H1 (cell line): ENCODE data around the gene KLHL30. TPM values are rescaled to one million over a fixed set of nuclear protein-coding genes. Genes with fewer than 3 reads are reported as not detected.

Experiments used
- CTCF ChIA-PET: fragments of 300-600 bp; sonication (Branson Sonifier 250); formaldehyde crosslinking; loops from one replicate; lab custom pipeline; 2021; ENCODE audit not compliant: partially characterized antibody; lab: Charles Lee
- POLR2A ChIA-PET: fragments of 300-600 bp; sonication (Branson Sonifier 250); formaldehyde crosslinking; loops from one replicate; lab custom pipeline; 2021; ENCODE audit warnings: inconsistent platforms; ENCODE audit not compliant: partially characterized antibody; lab: Charles Lee
- DNase-seq, 2 experiments: peaks; one replicate each; pipeline versions ENCODE4 v3.0.0 to v3.0.0-alpha.2; 2010 to 2022; ENCODE audit warnings: low spot score in 2 of 2, low read depth in 1 of 2, mixed read lengths in 1 of 2
- FAIRE-seq: peaks from 2 replicates; lab custom pipeline; 2011; peaks lifted over from hg19 to GRCh38; lab: Jason Lieb, UNC
- H2AFZ ChIP-seq: 2 replicates; pipeline ENCODE4 v1.8.1; 2012; ENCODE audit warnings: low read length, inconsistent platforms
- H2AK5ac ChIP-seq: 2 replicates; pipeline ENCODE4 v1.6.1; 2013; ENCODE audit warnings: low read depth, low read length
- H2BK120ac ChIP-seq: replicated peaks from 2 replicates; pipeline ENCODE3; 2013; ENCODE audit warnings: low read depth, low read length, inconsistent platforms
- H2BK12ac ChIP-seq: 2 replicates; pipeline ENCODE4 v1.6.1; 2013; ENCODE audit warnings: low read depth, low read length
- H2BK15ac ChIP-seq: 2 replicates; pipeline ENCODE4 v1.6.1; 2013; ENCODE audit warnings: low read length
- H2BK20ac ChIP-seq: 2 replicates; pipeline ENCODE4 v1.6.1; 2013; ENCODE audit warnings: low read length
- H2BK5ac ChIP-seq: 2 replicates; pipeline ENCODE4 v1.6.1; 2013; ENCODE audit warnings: low read depth, low read length
- H3K14ac ChIP-seq: 2 replicates; pipeline ENCODE4 v1.6.1; 2013; ENCODE audit warnings: inconsistent platforms; ENCODE audit not compliant: insufficient read length
- H3K18ac ChIP-seq: 2 replicates; pipeline ENCODE4 v1.6.1; 2013; ENCODE audit warnings: low read length; ENCODE audit errors: extremely low read depth
- H3K23ac ChIP-seq: 2 replicates; pipeline ENCODE4 v1.6.1; 2013; ENCODE audit warnings: inconsistent platforms; ENCODE audit not compliant: insufficient read length
- H3K23me2 ChIP-seq: 2 replicates; pipeline ENCODE4 v1.6.1; 2013; ENCODE audit warnings: low read depth, low read length
- H3K27ac ChIP-seq: 2 replicates; pipeline ENCODE4 v1.6.1; 2011; ENCODE audit warnings: low read depth, low read length, inconsistent platforms
- H3K27me3 ChIP-seq, 4 experiments: replicated peaks in 1 of 4; 1 replicate in 1 of 4; 2 replicates in 3 of 4; pipeline versions ENCODE4 v1.6.1 to v1.8.1; 2011 to 2013; ENCODE audit warnings: low read length in 3 of 4, mild to moderate bottlenecking in 3 of 4, inconsistent platforms in 2 of 4, mixed read lengths in 2 of 4, moderate library complexity in 1 of 4; ENCODE audit not compliant: control insufficient read depth in 3 of 4, insufficient read depth in 3 of 4; ENCODE audit errors: extremely low read depth in 1 of 4
- H3K36me3 ChIP-seq, 4 experiments: 2 replicates each; pipeline versions ENCODE4 v1.6.1 to v1.8.1; 2011 to 2013; ENCODE audit warnings: mild to moderate bottlenecking in 4 of 4, low read length in 3 of 4, moderate library complexity in 2 of 4, control low read depth in 1 of 4, inconsistent platforms in 1 of 4; ENCODE audit not compliant: insufficient read depth in 4 of 4, control insufficient read depth in 2 of 4
- H3K4ac ChIP-seq: replicated peaks from 2 replicates; pipeline ENCODE3; 2013; ENCODE audit warnings: low read length, low read depth, mixed read lengths, inconsistent platforms; ENCODE audit not compliant: insufficient read length
- H3K4me1 ChIP-seq, 4 experiments: replicated peaks in 1 of 4; 1 replicate in 1 of 4; 2 replicates in 3 of 4; pipeline versions ENCODE4 v1.6.1 to v1.8.1; 2011 to 2013; ENCODE audit warnings: low read length in 3 of 4, inconsistent platforms in 2 of 4, mixed read lengths in 1 of 4; ENCODE audit not compliant: insufficient read depth in 4 of 4, control insufficient read depth in 3 of 4
- H3K4me2 ChIP-seq, 2 experiments: 2 replicates each; pipeline versions ENCODE4 v1.6.1 to v1.8.1; 2011 to 2013; ENCODE audit warnings: low read depth in 2 of 2, low read length in 2 of 2, control low read depth in 1 of 2, inconsistent platforms in 1 of 2, mild to moderate bottlenecking in 1 of 2; ENCODE audit not compliant: insufficient read depth in 1 of 2
- H3K4me3 ChIP-seq, 4 experiments: fragments of 200-600, 300-600 bp in 1 of 4; sonication (generic), shearing (Covaris generic), sonication (Bioruptor Twin) in 1 of 4; 2 replicates each; pipeline versions ENCODE4 v1.5.1 to v1.8.1; 2011 to 2016; ENCODE audit warnings: low read length in 4 of 4, low read depth in 3 of 4, control low read depth in 2 of 4, inconsistent platforms in 2 of 4, mild to moderate bottlenecking in 2 of 4, mixed read lengths in 1 of 4, moderate library complexity in 1 of 4; ENCODE audit not compliant: insufficient read depth in 2 of 4; ENCODE audit errors: extremely low read depth in 1 of 4
- H3K56ac ChIP-seq: replicated peaks from 2 replicates; pipeline ENCODE3; 2013; ENCODE audit warnings: low read depth, mild to moderate bottlenecking, mixed read lengths, low read length, inconsistent platforms; ENCODE audit not compliant: insufficient read length
- H3K79me1 ChIP-seq: 2 replicates; pipeline ENCODE4 v1.6.1; 2013; ENCODE audit warnings: low read depth, low read length, control low read depth
- H3K79me2 ChIP-seq, 2 experiments: 2 replicates each; pipeline versions ENCODE4 v1.6.1 to v1.8.1; 2012 to 2013; ENCODE audit warnings: low read length in 2 of 2, mild to moderate bottlenecking in 2 of 2, inconsistent platforms in 1 of 2; ENCODE audit not compliant: insufficient read depth in 2 of 2, control insufficient read depth in 1 of 2
- H3K9ac ChIP-seq, 4 experiments: replicated peaks in 1 of 4; 1 replicate in 1 of 4; 2 replicates in 3 of 4; pipeline versions ENCODE4 v1.6.1 to v1.8.1; 2011 to 2013; ENCODE audit warnings: low read depth in 3 of 4, low read length in 3 of 4, control low read depth in 2 of 4, mild to moderate bottlenecking in 2 of 4, moderate library complexity in 2 of 4, inconsistent platforms in 1 of 4; ENCODE audit errors: extremely low read depth in 1 of 4
- H3K9me3 ChIP-seq, 2 experiments: 2 replicates each; pipeline versions ENCODE4 v1.6.1 to v1.8.1; 2012 to 2013; ENCODE audit warnings: mild to moderate bottlenecking in 2 of 2, moderate library complexity in 2 of 2, control low read depth in 1 of 2, inconsistent platforms in 1 of 2, low read depth in 1 of 2, low read length in 1 of 2, mixed read lengths in 1 of 2; ENCODE audit not compliant: insufficient read depth in 2 of 2
- H4K20me1 ChIP-seq, 2 experiments: replicated peaks in 1 of 2; 2 replicates each; pipeline versions ENCODE3 to v1.8.1; 2011 to 2013; ENCODE audit warnings: inconsistent platforms in 2 of 2, low read length in 2 of 2, mild to moderate bottlenecking in 1 of 2; ENCODE audit not compliant: insufficient read depth in 2 of 2, control insufficient read depth in 1 of 2
- H4K5ac ChIP-seq: 2 replicates; pipeline ENCODE4 v1.6.1; 2013; ENCODE audit warnings: low read length, low read depth, mixed read lengths, inconsistent platforms; ENCODE audit not compliant: insufficient read length
- H4K8ac ChIP-seq: 2 replicates; pipeline ENCODE4 v1.8.0; 2013; ENCODE audit warnings: mild to moderate bottlenecking, moderate library complexity, low read length, inconsistent platforms; ENCODE audit not compliant: insufficient read depth; ENCODE audit errors: extremely low read depth
- H4K91ac ChIP-seq: replicated peaks from 2 replicates; pipeline ENCODE3; 2013; ENCODE audit warnings: low read length, mixed read lengths, inconsistent platforms; ENCODE audit not compliant: insufficient read length
- BRCA1 ChIP-seq: IDR thresholded peaks from 2 replicates; pipeline ENCODE4 v1.6.1; 2012; ENCODE audit warnings: low read depth, low read length, improper control_type of control experiment
- CBX8 ChIP-seq: fragments of 300-800, 300-1000 bp; sonication (generic); IDR thresholded peaks from 2 replicates; pipeline ENCODE4 v1.7.1; 2016; ENCODE audit warnings: low read depth, low read length, borderline replicate concordance
- CHD1 ChIP-seq: IDR thresholded peaks from 2 replicates; pipeline ENCODE4 v1.6.1; 2012; ENCODE audit warnings: low read depth, low read length, improper control_type of control experiment
- CHD2 ChIP-seq: IDR thresholded peaks from 2 replicates; pipeline ENCODE4 v1.6.1; 2012; ENCODE audit warnings: low read length, improper control_type of control experiment
- EZH2 ChIP-seq: fragments of 200-600 bp; sonication (generic); IDR thresholded peaks from 2 replicates; pipeline ENCODE4 v1.7.1; 2012; ENCODE audit warnings: low read depth, mild to moderate bottlenecking, moderate library complexity, low read length, inconsistent platforms; ENCODE audit not compliant: severe bottlenecking
- GABPA ChIP-seq: IDR thresholded peaks from 2 replicates; pipeline ENCODE4 v1.6.1; 2011; ENCODE audit warnings: mild to moderate bottlenecking, low read length, moderate library complexity, borderline replicate concordance; ENCODE audit not compliant: insufficient read depth
- GTF2F1 ChIP-seq: IDR thresholded peaks from 2 replicates; pipeline ENCODE4 v1.6.1; 2012; ENCODE audit warnings: low read depth, low read length, improper control_type of control experiment, borderline replicate concordance
- POU5F1 ChIP-seq: IDR thresholded peaks from 2 replicates; pipeline ENCODE4 v1.6.1; 2011; ENCODE audit warnings: low read depth, mild to moderate bottlenecking, low read length, moderate library complexity
- RAD21 ChIP-seq, 2 experiments: IDR thresholded peaks in 1 of 2; conservative IDR thresholded peaks in 1 of 2; 2 replicates each; pipeline ENCODE4 v1.6.1; 2011; ENCODE audit warnings: low read depth in 2 of 2, low read length in 2 of 2, improper control_type of control experiment in 1 of 2, inconsistent platforms in 1 of 2, mild to moderate bottlenecking in 1 of 2, moderate library complexity in 1 of 2
- SAP30 ChIP-seq: fragments of 300-600 bp; sonication (generic); IDR thresholded peaks from 2 replicates; pipeline ENCODE4 v1.7.1; 2012; ENCODE audit warnings: low read length, moderate library complexity, mild to moderate bottlenecking, inconsistent platforms; ENCODE audit not compliant: insufficient read depth, insufficient replicate concordance
- TAF1 ChIP-seq: IDR thresholded peaks from 2 replicates; pipeline ENCODE4 v1.6.1; 2011; ENCODE audit warnings: mild to moderate bottlenecking, low read depth, low read length
- TAF7 ChIP-seq: optimal IDR thresholded peaks from 2 replicates; pipeline ENCODE3; 2011; ENCODE audit warnings: low read depth, mild to moderate bottlenecking, inconsistent platforms, low read length, moderate library complexity, borderline replicate concordance
- YY1 ChIP-seq: IDR thresholded peaks from 2 replicates; pipeline ENCODE4 v1.6.1; 2011; ENCODE audit warnings: low read depth, mild to moderate bottlenecking, low read length
- WGBS, 2 experiments: shearing (Covaris generic) in 1 of 2; methylation state at CpG; one replicate each; pipeline versions ENCODE4 v1.1.6 to v1.1.7; 2013 to 2015; ENCODE audit warnings: low lambda C conversion rate in 2 of 2, mixed read lengths in 2 of 2, inconsistent platforms in 1 of 2, low coverage in 1 of 2, missing lambda C conversion rate in 1 of 2; ENCODE audit not compliant: insufficient replicate concordance in 2 of 2, insufficient coverage in 1 of 2, insufficient read length in 1 of 2; ENCODE audit errors: extremely low coverage in 1 of 2, missing lambda C conversion rate in 1 of 2; 5-methylcytosine and 5-hydroxymethylcytosine counted together
- polyA plus RNA-seq, 7 experiments: library from polyadenylated mRNA; depleted of rRNA in 3 of 7; stranded (reverse) in 5 of 7; unstranded in 2 of 7; fragments of >200 nt in 5 of 7; fragments of 200-250 nt in 2 of 7; gene quantifications; 1 replicate in 5 of 7; 2 replicates in 1 of 7; 4 replicates in 1 of 7; pipeline versions ENCODE4 v1.2.1 to v1.2.3, GENCODE V29; 2011 to 2013; ENCODE audit warnings: missing spikeins in 2 of 7, mixed read lengths in 2 of 7
- total RNA-seq: library from RNA; stranded (reverse); fragmentation: NEBNext Ultra II Directional; extraction: Animal tissue kit (Norgen Biotek cat#: 25700); gene quantifications from 2 replicates; pipeline ENCODE4 v1.2.1, GENCODE V29; 2021

The KLHL30 gene
- total and polyA plus RNA-seq, 2 of the 8 experiments (the other 6 are each of a cell fraction or from before 2014, with no cell fraction given): not detected

GRCh38 chr2:238151205-238151604 lies 12.7 kb downstream of the KLHL30 start:
- Histone ChIP-seq H3K4me3 (no peak overlapping the region), H2BK12ac (no peak overlapping the region), H2BK5ac (no peak overlapping the region; the same call in 1 of the 2 replicates), H3K27me3 (peaks cover 0 to 2% (median under 1%) of the 10 kb centered on the region in 4 experiments; a peak in 1 of 7 replicates), H3K4me2 (no peak overlapping the region), H3K18ac (peak overlapping the region; percentile 71), H2BK20ac (peak overlapping the region; percentile 21; the same call in 1 of the 2 replicates), H3K14ac (no peak overlapping the region), H4K20me1 (no peaks in the 10 kb centered on the region), H3K56ac (no peak overlapping the region), H3K36me3 (no peaks in the 10 kb centered on the region), H4K8ac (no peak overlapping the region; the same call in 1 of the 2 replicates), H4K91ac (peak overlapping the region; percentile 73), H2BK120ac (no peak overlapping the region), H3K4ac (no peak overlapping the region), H2AFZ (peak overlapping the region; percentile 40; the same call in 1 of the 2 replicates), H2AK5ac (no peak overlapping the region; the same call in 1 of the 2 replicates), H3K79me1 (no peaks in the 10 kb centered on the region), H3K4me1 (peaks cover 0 to 9% (median 5%) of the 10 kb centered on the region in 4 experiments; a peak in 6 of 7 replicates), H3K23me2 (no peaks in the 10 kb centered on the region), H3K23ac (no peak overlapping the region), H4K5ac (no peak overlapping the region), H3K9me3 (no peaks in the 10 kb centered on the region), H2BK15ac (0 out of 2 replicates have a peak overlapping the region, but pooled peaks have one; percentile 46), H3K79me2 (no peaks in the 10 kb centered on the region), H3K9ac (no peak overlapping the region), H3K27ac (no peak overlapping the region)
- DNase-seq (no peak), FAIRE-seq (no peak)
- CTCF ChIA-PET: interaction anchor here (0.6 to 6.4 kb wide), 7 partner anchors 9 to 109 kb away, joined by 3 to 72 read pairs (median 3); partner anchors contain the start of gene KLHL30
- 83% methylated on average over 12 of the region's 13 CpGs; no CpG with 5 or more reads in 1 of the 2 experiments for WGBS, 2 experiments
- POLR2A ChIA-PET: interaction anchor here (1.1 to 1.5 kb wide), 2 partner anchors 9 to 89 kb away, joined by 3 to 7 read pairs; partner anchors contain the start of gene HES6
- TF ChIP-seq TAF7 (no peak), GABPA (no peak), POU5F1 (no peak), BRCA1 (no peak), SAP30 (no peak), EZH2 (no peak), GTF2F1 (no peak), RAD21 (IDR thresholded peaks at IDR 0.05 in 1 of 2, conservative IDR thresholded peaks at IDR 0.05 in 1 of 2; ENCODE audit: low read depth in 2 of 2, low read length in 2 of 2) (no peak), CHD1 (no peak), YY1 (no peak), CHD2 (no peak), CBX8 (no peak), TAF1 (no peak)
